Measurements from ENCODE around the gene MYL12A.
A peak's percentile ranks its signal among the peaks of the same experiment; 100 is the strongest.

Gene MYL12A

DNA sequence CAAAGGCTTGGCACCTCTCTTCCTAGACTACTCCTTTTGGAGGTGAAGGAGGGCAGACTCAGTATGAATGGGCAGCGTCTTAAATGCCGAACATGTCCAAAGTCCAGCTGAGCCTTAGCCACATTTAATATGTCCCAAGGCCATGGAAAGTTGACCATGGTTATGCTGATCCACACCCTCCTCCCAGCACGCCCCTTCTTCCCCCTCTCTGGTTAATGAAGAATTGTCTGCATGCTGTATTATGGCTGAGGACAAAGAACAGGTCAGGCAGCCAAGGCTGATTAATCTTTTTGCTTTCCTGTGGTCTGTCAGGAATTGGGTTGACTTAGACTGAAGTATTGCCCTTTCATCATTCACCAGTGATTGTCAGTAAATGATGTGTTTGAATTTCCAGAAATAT is 22.0 kb upstream of the MYL12A start:
- DNase-seq (ENCODE audit: low read depth), result no peak

GRCh38 chr18:3226048-3226447 is 21.6 kb upstream of the MYL12A start:
- no peak for DNase-seq (ENCODE audit: low read depth)

- DNase-seq (ENCODE audit: low read depth), result peak; percentile 42
Measured at GRCh38 chr18:3230401-3231334, 16.9 kb upstream of the MYL12A start.

DNA sequence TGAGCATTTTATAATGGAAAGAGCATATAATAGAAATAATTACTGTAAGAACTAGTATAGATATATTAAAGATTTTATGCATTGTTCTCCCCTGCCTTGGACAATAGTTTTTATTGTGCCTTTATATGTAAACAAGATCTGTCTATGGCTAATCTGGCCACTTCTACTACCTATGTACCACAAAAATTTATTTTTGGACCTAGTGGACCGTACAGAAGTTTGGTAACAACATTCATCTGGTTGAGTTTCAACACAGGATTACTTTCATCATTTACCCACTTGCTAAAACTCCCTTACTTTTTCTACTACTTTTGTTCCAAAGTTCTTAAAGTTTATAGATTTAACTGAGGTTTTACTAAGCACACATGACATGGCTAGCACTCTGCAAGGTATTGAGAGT is 14.6 kb upstream of the MYL12A start:
- no peak for DNase-seq (ENCODE audit: low read depth)

DNA sequence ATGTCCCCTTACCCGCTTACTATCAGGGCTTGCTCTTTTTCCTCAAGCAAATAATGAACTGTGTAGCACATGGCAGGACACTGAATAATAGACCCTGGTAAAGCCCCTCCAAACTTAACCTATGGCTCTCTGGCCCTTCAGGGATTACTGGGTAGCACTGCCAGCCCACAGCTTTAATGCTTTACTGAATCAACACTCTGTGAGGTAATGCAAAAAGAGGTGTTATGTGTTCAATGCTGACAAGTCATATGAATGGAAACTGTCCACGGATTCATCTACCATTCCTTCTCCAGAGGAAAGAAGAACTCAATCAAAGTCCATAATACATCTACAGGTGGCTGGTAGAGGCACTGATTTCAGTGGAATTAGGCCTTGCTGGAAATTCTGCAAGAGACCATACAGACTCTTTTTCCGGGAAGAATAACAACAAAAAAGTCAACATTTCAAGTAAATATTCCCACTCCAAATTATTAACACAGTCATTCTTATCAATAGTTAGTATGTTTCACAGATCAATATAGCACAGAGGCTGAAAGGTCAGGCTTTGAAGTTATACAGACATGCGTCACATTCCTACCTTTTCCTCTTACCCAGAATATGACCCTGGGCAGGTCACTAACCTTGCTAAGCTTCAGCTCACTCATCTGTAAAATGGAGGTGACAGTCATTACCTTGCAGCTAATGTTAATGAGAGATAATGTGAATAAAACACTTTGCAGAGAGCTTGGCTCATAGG is 14.0 kb upstream of the MYL12A start:
- no peak for DNase-seq (ENCODE audit: low read depth)

- DNase-seq (ENCODE audit: low read depth), result no peak
Measured at GRCh38 chr18:3234457-3234856, 13.1 kb upstream of the MYL12A start.

DNA sequence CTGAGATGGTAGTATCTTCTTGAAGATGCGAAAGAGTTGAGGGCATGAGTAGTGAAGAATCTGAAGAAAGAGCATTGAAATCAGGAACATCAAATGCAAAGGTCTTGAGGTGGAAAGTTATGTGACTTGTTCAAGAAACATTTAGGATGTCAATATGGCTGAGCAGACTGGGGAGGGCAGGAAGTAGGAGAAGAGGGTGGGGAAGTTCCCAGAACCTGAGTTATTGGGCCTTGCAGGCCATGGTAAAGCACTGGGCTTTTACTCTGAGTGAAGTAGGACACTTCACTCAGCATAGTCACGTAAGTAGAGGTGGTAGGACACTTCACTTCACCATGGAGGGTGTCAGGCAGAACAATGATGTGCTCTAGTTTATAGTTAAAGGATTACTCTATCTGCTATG is 11.8 kb upstream of the MYL12A start:
- no peak for DNase-seq (ENCODE audit: low read depth)

DNA sequence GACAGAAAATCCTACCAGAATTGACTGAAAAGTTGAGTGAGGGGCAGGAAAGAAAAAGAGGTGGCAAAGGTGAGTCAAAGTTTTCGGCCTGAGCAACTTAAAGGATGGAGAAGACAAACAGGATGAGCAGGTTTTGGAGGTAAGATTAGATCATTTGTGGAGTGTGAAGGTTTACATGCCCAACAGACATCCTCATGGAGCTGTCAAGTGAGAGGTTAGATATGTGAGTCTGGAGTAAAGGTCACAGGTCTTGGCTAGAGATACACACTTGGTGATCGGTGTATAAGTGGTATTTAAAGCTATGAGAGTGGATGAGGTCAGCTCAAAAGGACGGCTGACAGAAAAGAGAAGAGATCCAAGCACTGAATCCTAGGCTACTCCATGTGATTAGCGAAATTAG is 11.1 kb upstream of the MYL12A start:
- no peak for DNase-seq (ENCODE audit: low read depth)

DNA sequence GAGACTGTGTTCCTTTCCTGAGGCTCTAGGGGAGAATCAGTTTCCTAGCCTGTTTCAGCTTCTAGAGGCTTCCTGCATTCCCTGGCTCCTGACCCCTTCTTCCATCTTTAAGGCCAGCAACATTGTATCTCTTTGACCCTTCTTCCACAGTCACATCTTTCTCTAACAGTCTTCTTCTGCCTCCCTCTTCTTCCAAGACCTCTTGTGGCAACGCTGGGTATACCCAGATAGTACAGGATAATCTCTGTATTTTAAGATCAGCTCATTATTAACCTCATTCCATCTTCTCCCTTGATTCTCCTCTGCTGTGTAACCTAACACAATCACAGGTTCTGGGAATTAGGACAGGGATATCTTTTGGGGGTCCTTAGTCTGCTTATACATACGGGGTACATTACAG is 8.9 kb upstream of the MYL12A start:
- DNase-seq (ENCODE audit: low read depth), result no peak

DNA sequence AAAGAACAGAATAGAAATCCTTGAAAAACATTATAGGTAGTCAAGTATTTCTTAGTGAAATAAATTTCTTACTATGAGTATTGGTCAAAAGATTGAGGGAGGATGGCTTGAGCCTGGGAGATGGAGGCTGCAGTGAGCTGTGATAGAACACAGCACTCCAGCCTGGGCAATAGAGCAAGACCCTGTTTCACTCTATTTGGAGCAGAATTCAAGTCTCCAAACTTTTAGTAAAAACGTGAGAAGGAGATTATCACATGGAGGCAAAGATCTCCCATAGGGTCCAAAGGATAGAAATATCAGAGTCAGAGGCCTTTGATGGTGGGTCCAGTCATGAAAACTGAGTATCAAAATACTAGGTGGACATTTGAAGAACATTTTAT is 2.4 kb upstream of the MYL12A start:
- no peak for DNase-seq (ENCODE audit: low read depth)

DNA sequence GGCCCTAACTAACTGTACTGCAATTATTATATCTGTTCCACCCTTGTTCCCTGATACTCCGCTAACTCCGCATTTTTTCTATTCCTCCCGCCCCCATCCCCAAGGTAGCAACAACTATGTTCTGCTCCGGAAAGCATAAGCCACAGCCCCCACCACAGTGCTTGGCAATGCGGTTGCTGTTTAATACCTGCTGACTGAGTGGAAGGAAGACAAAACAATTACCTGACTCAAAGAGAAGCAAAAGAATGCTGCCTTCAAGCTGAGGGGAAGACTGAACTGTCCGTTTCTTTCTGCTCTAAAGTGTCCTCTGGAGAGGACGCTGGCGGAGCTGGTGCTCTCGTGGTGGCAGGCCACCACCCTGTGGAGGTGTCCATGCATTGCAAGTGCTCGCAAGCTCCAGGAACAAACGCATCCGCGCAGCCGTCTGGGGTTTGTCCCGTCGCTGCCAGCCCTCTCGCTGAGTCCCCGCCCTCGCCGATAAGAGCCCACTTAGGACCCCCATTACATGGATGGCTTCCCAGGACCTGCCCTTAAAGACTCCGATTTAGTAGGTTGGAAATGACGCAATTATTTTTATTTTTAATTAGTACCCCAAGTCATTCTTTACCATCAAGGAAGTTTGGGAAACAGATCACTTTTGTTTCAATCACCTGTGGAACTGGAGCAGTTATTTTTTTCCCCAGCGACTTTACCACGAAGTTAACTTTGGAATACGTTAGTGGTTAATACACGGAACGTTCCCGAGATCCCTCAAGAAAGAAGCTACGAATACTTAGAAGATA is 1.6 kb upstream of the MYL12A start:
- DNase-seq (ENCODE audit: low read depth), result peak; percentile 91

GRCh38 chr18:3246635-3247239 is 864 bp upstream of the MYL12A start:
- DNase-seq (ENCODE audit: low read depth), result peak; percentile 41

DNA sequence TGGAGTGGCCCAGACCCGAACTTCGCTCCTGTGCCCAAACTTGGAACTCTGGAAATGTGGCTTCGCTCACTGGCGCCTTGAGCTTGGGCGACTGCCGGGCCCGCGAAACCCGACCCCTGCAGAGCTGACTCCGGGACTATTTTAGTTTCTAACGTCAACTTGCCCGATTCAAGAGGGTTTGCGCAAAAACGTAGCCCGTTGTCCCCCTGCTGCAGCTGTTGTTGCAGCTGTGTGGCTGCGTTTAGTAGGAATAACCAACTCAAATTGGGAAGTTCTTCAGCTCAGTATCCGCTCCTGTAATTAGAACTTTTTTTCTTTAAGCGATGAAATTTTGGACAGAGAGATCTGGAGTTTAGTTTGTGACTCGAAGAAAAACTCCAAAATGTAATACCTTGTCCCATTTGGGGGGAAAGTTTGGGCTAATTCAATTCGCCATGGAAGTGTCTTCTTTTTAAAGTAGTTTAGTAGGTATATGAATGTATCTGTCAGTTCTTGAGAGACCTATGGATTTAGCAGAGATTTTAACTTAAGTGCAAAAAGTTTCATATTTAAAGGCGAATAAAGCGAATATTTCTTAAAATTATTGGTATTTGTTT is 559 bp downstream of the MYL12A start:
- peak; percentile 47 for DNase-seq (ENCODE audit: low read depth)

- DNase-seq (ENCODE audit: low read depth), result peak; percentile 68
Measured at GRCh38 chr18:3248658-3249359, 1.2 kb downstream of the MYL12A start.

- peak; percentile 88 for DNase-seq (ENCODE audit: low read depth)
Measured at GRCh38 chr18:3250237-3251107, 2.9 kb downstream of the MYL12A start.

DNA sequence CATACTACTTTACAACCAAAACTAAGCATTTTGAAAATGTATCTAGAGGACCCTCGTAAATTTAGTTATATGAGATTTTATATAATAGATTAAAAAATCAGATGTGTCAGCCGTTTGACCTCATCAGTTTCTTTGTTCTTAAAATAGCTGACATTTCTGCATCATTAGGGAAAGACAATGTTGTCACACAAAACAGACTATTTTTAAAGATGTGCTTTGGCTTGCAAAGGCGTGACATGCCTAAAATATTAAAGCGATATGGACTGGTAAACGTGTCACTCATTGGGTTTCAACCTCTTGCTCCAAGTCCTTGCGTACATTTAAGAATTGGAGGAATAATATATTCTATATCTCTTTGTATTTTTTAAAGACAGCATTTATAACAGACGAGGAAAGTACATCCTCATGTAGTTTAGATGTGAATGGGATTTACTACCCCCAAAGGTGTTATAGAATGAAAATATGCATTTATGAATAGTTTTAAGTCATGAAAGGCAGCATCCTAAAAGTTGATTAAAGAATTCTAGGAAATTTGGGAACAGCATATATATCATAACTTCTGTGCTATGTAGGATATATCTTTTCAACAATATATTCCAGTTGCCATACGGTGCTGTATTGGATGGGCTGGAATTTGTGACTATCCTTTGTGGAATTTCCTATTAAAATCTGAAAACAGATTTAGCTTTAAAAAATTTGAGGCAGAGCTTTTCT is 3.8 kb downstream of the MYL12A start:
- no peak for DNase-seq (ENCODE audit: low read depth)

GRCh38 chr18:3251963-3252277 is 4.3 kb downstream of the MYL12A start:
- no peak for DNase-seq (ENCODE audit: low read depth)

GRCh38 chr18:3252843-3253242 is 5.2 kb downstream of the MYL12A start:
- DNase-seq (ENCODE audit: low read depth), result no peak

DNA sequence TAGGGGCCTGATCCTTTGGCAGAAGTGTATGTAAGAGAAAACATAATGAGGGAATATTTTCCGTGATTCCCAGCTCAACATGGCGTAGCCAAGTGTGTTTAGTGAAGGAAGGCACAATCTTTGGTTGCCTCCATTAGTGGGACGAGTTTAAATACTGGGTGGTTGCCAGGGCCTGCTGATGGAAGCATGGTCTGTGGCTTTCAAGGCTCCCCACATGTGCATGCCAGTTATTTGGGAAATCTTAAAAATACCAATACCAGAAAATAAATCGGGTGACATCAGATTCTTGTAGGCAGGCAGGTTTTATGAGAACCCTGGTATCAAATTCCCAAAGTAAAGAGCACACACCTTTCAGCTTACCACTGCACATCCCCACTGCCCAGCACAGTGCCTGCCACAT is 7.1 kb downstream of the MYL12A start:
- DNase-seq (ENCODE audit: low read depth), result no peak

All from ELR (cell line).